Prostate gland (tissue), 2 donors: ENCODE results near the gene ACCSL.

Source experiments
- POLR2A ChIP-seq: fragments of 450-650 bp; IDR thresholded peaks from one replicate; pipeline ENCODE4 v1.6.1; 2016; ENCODE audit warnings: antibody characterized with exemption, mild to moderate bottlenecking
- POLR2AphosphoS5 ChIP-seq: sonication (generic); formaldehyde crosslinking; IDR thresholded peaks from one replicate; pipeline ENCODE4 v1.6.1; 2017; ENCODE audit warnings: antibody characterized with exemption
- TF ChIP-seq, protein P1 (sequence below), 4 experiments: fragments of 200-600 bp in 2 of 4; fragments of 450-650 bp in 2 of 4; sonication (generic) in 2 of 4; IDR thresholded peaks; 1 replicate in 3 of 4; 2 replicates in 1 of 4; pipeline ENCODE4 v1.5.1; 2016 to 2019; ENCODE audit warnings: antibody characterized with exemption in 4 of 4, mild to moderate bottlenecking in 2 of 4, moderate library complexity in 2 of 4

DNA sequence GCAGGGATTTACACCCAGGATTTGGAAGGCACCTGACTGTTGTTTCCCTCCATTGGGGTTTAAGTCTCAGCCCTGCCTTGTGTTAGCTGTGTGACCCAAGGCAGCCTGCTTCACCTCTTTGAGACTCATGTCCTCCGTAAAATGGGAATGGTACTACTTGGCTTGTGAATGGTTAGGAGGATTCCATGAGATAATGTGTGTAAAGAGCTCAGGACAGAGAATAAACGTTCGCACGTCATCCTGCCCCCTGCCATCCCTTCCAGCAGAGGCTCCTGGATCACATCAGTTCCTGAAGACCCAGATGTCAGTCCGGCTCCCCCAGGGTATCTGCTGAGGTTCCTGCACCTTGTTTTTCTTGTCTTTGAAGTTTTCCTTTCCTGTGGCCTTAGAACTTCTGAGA is 16.8 kb upstream of the ACCSL start:
- TF ChIP-seq, protein P1, sequence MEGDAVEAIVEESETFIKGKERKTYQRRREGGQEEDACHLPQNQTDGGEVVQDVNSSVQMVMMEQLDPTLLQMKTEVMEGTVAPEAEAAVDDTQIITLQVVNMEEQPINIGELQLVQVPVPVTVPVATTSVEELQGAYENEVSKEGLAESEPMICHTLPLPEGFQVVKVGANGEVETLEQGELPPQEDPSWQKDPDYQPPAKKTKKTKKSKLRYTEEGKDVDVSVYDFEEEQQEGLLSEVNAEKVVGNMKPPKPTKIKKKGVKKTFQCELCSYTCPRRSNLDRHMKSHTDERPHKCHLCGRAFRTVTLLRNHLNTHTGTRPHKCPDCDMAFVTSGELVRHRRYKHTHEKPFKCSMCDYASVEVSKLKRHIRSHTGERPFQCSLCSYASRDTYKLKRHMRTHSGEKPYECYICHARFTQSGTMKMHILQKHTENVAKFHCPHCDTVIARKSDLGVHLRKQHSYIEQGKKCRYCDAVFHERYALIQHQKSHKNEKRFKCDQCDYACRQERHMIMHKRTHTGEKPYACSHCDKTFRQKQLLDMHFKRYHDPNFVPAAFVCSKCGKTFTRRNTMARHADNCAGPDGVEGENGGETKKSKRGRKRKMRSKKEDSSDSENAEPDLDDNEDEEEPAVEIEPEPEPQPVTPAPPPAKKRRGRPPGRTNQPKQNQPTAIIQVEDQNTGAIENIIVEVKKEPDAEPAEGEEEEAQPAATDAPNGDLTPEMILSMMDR (IDR thresholded peaks at IDR 0.05): no peak
- no peak for TF ChIP-seq POLR2A
- no peak for TF ChIP-seq POLR2AphosphoS5
